ENCODE measurements around the gene FBF1. TPM values are rescaled to one million over a fixed set of nuclear protein-coding genes. Genes with fewer than 3 reads are reported as not detected.

Gene FBF1, protein sequence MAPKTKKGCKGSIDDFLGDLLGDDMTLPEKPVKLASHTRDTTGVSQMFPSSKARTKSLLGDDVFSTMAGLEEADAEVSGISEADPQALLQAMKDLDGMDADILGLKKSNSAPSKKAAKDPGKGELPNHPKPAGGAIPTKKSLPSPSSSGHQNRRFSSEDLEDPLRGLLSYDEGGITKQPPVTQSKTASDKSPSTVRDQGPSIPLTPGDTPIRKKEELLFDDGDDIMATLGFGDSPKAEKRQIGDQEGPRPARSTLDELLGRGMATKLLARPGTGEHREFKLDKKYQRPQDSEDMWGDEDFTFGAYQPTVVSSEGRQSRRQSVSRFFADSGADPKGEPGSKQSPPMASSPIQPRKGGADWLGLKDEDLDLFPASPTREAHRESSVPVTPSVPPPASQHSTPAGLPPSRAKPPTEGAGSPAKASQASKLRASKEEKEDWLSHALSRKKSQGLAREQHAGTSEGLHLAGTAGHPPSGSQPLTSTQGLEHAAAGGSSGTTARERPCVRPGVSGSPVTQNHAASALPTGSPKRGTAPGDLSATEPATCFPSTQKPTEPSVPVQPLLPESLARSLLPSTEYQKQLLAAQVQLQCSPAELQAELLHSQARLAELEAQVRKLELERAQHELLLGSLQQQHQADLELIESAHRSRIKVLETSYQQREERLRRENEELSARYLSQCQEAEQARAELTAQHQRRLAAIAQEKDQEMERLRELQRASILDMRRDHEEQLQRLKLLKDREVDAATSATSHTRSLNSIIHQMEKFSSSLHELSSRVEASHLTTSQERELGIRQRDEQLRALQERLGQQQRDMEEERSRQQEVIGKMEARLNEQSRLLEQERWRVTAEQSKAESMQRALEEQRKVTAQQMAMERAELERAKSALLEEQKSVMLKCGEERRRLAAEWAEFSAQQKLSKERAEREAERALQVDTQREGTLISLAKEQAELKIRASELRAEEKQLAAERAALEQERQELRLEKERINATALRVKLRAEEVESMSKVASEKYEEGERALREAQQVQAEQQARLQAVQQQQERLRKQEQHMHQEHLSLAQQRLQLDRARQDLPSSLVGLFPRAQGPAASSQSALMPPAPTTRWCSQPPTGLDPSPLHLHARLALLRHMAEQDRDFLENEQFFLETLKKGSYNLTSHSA
- 10.6 and 11.6 TPM in 2 replicates for total RNA-seq

DNA sequence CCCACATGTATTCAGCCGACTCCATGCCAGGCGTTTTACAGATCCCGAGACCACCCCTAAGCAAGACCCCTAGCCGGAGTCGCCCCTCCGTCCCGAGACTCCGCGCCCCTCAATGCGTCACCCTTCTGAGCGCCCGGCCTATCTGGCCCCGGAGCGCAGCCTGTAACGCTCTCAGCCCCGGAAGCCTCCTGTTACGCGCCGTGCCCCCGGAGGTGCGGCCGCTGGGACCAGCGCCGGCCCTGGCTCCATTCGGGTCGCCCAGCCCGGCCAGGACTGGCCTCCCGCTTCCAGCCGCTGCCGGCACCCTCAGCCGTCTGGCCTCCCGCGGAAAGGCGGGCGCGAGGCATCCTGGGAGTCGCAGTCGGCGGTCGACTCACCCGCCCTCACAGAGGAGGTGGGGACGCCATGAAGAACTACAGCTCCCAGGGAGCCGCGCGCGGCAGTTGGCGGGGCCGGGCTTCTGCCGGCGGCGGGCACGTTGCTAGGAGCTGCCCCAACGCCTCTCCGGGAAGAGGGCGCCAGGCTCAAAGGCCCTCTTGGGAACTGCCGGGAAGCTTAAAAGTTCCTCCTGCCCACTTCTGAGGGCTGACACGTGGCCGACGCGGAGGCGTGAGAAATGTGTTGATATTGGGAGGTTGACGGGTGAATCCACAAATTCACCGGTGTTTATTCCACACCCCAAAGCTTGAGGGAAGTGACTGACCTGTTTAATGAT, at the start of gene FBF1:
Gene FBF1, minus strand, starts transcription at position 316 of the 715 bp plus-strand sequence. CDS start 2,893 bp downstream, outside the sequence.

DNA sequence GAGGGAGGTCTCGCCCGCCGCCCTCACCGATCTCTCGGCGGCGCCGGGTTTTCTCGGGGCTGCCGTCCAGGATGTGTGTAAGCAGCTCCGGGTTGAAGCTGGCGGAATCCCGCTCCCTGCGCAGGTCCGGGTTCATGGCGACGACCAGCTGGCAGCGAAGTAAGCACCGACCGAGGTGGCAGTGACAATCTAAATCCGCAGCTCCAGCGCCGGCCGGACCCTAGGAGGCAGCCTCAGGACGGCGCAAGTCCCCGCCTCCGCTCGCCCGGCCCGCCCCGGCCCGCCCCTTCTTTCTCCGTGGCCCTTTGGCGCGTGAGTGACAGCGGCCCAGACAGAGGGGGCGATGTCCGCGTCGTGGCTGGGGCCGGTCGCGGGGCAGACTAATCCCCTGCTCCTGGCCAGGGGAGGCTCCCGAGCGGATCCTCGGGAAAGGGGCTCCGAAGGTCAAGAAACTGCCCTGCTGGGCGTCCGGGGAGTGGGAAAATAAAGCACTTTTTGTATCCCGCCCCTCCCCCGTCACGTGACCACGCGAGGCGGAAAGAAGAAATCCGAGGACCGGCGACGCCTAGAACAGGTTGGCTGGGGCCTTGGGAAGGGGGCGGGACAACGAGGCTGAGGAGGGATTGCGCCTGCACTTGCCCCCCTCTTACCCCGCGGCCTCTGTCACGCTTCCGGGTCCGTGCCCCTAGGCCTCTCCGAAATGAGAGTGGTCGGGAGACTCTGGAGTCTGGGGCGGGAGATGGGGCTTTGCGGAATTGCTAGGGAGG, 38.3 kb upstream of the FBF1 start, which contains the start of the genes ACOX1 and TEN1:
Gene ACOX1, minus strand, starts transcription at position 229 of the 767 bp plus-strand sequence. Its CDS starts 93 bp downstream, at position 136.
Gene TEN1, plus strand, starts transcription at position 303 of the 767 bp plus-strand sequence. CDS start 6,953 bp downstream, outside the sequence.

DNA sequence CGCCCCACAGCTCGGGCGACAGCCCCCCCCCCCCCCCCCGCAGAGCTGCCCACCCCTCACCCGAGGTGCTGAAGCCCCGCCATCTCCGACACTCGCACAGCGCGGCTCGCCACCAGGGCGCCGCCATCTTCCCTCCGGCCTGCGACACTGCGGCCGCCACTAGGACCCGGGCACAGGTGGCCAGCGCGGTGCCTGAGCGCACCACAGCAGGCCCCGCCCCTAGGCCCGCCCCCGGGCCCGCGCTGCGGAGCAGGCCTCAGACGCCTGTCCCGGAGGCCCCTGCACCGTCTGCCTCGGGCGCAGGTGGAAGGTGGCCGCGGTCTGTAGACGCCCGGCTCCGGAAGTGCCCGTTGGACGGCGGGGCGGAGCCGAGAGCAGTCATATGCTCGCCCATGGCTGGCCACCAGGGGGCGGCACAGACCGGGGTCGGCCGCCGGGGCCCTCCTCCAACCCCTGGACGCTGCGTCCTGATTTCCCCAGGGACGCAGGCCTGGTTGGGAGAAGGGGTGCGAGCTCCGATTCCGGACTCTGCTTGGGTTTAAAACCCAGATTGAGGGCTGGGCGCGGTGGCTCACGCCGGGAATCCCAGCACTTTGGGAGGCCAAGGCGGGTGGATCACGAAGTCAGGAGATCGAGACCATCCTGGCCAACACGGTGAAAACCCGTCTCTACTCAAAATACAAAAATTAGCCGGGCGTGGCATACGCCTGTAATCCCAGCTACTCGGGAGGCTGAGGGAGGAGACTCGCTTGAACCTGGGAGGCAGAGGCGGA, 35.9 kb downstream of the FBF1 start, which contains the start of gene MRPL38:
Gene MRPL38, minus strand, starts transcription at position 136 of the 773 bp plus-strand sequence. Its CDS starts 9 bp downstream, at position 127.

DNA sequence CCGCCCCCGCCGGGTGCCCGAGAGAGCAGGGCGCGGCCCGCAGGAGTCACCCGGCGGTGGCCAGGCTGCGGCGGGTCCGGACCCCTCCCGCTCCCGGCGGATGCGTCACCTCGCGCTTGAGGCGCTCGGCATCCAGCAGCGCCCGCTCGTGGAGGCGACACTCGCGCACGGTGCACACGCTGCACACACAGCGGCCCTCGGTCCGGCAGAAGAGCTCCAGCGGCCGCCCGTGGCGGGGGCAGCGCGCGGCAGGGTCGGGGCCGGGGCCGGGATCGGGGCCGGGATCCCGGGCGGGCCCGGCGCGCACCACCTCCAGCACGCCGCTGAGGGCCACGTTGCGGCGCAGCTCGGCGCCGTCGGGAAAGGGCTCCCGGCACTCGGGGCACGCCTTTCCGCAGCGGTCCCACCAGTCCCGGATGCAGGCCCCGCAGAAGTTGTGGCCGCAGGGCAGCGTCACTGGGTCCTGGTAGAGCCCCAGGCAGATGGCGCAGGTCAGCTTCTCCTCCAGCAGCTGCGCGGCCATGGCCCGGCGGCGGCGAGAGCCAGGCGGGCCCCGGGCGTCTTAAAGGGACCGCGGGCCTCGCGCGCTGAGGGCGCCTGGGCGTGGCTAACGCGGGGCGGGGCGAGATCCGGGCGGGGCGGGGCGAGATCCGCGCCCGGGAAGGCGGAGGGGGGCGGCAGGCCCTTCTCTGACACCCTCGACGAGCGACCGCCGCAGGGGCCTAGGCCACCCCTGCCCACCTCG, 44.3 kb downstream of the FBF1 start, which contains the start of gene TRIM65:
Gene TRIM65, minus strand, starts transcription at position 537 of the 745 bp plus-strand sequence. Its CDS starts 14 bp downstream, at position 523.

DNA sequence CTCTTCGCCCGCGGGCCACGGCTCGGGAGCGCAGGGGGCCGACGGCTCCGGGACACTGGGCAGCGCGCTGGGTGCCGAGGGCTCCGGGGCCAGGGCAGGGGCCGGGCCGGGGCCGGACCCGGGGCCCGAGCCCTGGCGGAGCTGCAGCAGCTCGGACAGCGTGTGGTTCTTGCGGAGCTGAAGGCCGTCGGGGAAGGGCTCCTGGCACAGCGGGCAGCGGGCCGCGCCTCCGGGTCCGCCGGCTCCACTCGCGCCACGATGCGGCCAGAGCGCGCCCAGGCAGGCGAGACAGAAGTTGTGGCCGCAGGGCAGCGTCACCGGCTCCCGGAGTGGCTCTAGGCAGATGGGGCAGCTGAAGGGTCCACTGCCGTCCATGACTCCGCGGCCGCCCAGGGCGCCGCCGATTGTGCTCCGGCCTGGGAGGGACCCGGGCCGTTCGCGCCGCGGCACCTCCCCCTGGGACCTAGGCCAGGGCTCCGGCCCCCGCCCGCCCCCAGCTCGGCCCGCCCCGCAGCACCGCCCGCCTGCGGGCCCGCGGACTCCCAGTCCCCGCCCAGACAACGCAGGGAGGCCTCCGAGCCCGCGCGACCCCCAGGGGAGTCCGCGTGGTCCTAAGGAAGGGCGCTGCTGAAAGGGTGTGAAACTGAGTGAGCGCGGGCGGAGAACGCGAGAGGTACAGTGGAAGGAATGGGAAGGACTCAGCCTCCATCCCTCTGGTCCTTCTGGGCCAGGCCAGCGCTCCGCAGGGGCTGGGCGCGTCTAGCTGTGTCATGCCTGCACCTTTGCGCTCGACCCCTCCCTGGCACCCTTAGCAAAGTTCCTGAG, 62.5 kb downstream of the FBF1 start, which contains the start of gene TRIM47:
Gene TRIM47, minus strand, starts transcription at position 408 of the 825 bp plus-strand sequence. Its CDS starts 33 bp downstream, at position 375.

Other genes with a start within 250 kb of the FBF1 start
- 757 and 873 TPM in 2 replicates for gene ITGB4, start 219.6 kb downstream of the FBF1 start, total RNA-seq
- 28.9 and 35.3 TPM in 2 replicates for gene GALK1, start 175.8 kb downstream of the FBF1 start, total RNA-seq
- gene UNK, start 156.2 kb downstream of the FBF1 start, total RNA-seq = 12.8 and 21.7 TPM in 2 replicates
- gene UNC13D, start 96.6 kb downstream of the FBF1 start, total RNA-seq = 9.6 and 10.1 TPM in 2 replicates
- 39.0 and 54.4 TPM in 2 replicates for gene WBP2, start 85.7 kb downstream of the FBF1 start, total RNA-seq
- 29.3 and 32.2 TPM in 2 replicates for gene TRIM47, start 62.5 kb downstream of the FBF1 start, total RNA-seq
- 28.1 and 28.6 TPM in 2 replicates for gene TRIM65, start 44.1 kb downstream of the FBF1 start, total RNA-seq
- gene MRPL38, start 36.2 kb downstream of the FBF1 start, total RNA-seq = 31.9 and 35.0 TPM in 2 replicates
- 30.5 and 33.6 TPM in 2 replicates for gene ACOX1, start 38.1 kb upstream of the FBF1 start, total RNA-seq
- gene TEN1, start 38.2 kb upstream of the FBF1 start, total RNA-seq = 13.0 and 20.4 TPM in 2 replicates
- gene CDK3, start 59.8 kb upstream of the FBF1 start, total RNA-seq = 0.56 TPM in 1 of 2 replicates, not detected in the other
- 101 and 120 TPM in 2 replicates for gene EVPL, start 86.3 kb upstream of the FBF1 start, total RNA-seq
- gene SRP68, start 131.5 kb upstream of the FBF1 start, total RNA-seq = 39.3 and 53.4 TPM in 2 replicates
- gene GALR2, start 133.7 kb upstream of the FBF1 start, total RNA-seq = 0.14 and 0.78 TPM in 2 replicates
- gene ZACN, start 138.1 kb upstream of the FBF1 start, total RNA-seq = not detected in 2 replicates
- 36.3 and 55.8 TPM in 2 replicates for gene EXOC7, start 162.7 kb upstream of the FBF1 start, total RNA-seq
- gene FOXJ1, start 200.2 kb upstream of the FBF1 start, total RNA-seq = not detected in 2 replicates